ENCODE measurements around the gene RBBP4. TPM values are rescaled to one million over a fixed set of nuclear protein-coding genes. Genes with fewer than 3 reads are reported as not detected.
"Not testable (repeated sequence)": the region's sequence is repeated elsewhere in the genome, so short reads cannot be mapped to it uniquely, and the experiment has no call there.

The RBBP4 gene
- total RNA-seq, 5 donors from 2014 or later (not counting 1 experiment from before 2014, with no cell fraction given), result 150 to 162 (median 158) TPM

DNA sequence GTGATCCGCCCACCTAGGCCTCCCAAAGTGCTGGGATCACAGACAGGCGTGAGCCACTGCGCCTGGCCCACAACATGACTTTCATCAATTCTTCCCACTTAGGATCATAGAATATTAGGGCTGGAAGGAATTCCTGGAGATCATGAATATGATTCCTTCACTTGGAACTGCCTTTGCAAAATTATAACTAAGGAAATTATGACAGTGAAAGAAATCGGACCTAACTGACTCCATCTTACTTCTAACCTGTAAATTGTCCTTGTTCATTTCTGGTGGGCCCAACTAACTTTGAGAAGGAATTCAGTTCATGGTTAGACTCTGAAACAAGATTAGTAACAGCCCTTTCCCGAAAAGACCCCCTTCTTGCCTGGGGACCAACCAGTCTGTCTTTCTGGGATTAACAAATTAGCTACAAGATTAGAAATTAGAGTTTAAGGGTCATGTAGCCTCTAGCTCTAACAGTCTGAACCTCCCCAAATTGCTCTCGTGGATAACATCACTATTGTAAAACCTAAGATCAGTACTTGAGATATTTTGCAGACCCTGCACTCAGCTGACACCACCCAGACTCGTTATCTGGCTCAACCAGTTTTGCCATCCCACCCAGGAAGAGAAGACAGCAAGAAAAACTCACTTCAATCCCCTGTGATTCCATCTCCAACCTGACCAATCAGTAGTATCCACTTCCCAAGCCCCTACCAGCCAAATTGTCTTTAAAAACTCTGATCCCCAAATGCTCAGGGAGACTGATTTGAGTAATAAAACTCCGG lies 15.3 kb upstream of the RBBP4 start:
- Mint-ChIP-seq H3K36me3 (peaks cover 27% of the 10 kb centered on the region), H3K4me1 (peaks cover 11 to 23% (median 11%) of the 10 kb centered on the region in 3 donors), H3K4me3 (no peak overlapping the region), H3K27me3 (no peaks in the 10 kb centered on the region), H3K9me3 (no peaks in the 10 kb centered on the region), H3K27ac (no peak overlapping the region)
- Histone ChIP-seq H3K36me3 (ENCODE audit: control insufficient read depth in 2 of 2, extremely low read depth in 1 of 2, insufficient read depth in 1 of 2, low read length in 1 of 2) (peaks cover 0 to 21% of the 10 kb centered on the region in 2 donors), H3K27ac (ENCODE audit: low read length) (no peak overlapping the region), H3K27me3 (replicated peaks in 1 of 2; ENCODE audit: control insufficient read depth in 2 of 2, extremely low read depth in 1 of 2, insufficient read depth in 2 of 2, low read length in 1 of 2) (no peaks in the 10 kb centered on the region), H3K4me1 (ENCODE audit: control insufficient read depth in 1 of 2, extremely low read depth in 1 of 2, insufficient read depth in 2 of 2, low read length in 2 of 2) (no peaks in the 10 kb centered on the region), H3K4me3 (ENCODE audit: control insufficient read depth in 1 of 2, extremely low read depth in 1 of 2, low read length in 1 of 2) (no peak overlapping the region), H3K9me3 (no peaks in the 10 kb centered on the region)
- DNase-seq (no peak), ATAC-seq (replicated peaks in 1 of 4) (no peak)
- 100% methylated on average over 4 of the region's 8 CpGs for WGBS (ENCODE audit: insufficient coverage)
- ChIA-PET CTCF (interaction anchor here in 1 of 2 donors (0.7 kb wide), 1 partner anchor 49 kb away, joined by 3 read pairs; no protein-coding TSS in a partner anchor), POLR2A (no interaction called here)

DNA sequence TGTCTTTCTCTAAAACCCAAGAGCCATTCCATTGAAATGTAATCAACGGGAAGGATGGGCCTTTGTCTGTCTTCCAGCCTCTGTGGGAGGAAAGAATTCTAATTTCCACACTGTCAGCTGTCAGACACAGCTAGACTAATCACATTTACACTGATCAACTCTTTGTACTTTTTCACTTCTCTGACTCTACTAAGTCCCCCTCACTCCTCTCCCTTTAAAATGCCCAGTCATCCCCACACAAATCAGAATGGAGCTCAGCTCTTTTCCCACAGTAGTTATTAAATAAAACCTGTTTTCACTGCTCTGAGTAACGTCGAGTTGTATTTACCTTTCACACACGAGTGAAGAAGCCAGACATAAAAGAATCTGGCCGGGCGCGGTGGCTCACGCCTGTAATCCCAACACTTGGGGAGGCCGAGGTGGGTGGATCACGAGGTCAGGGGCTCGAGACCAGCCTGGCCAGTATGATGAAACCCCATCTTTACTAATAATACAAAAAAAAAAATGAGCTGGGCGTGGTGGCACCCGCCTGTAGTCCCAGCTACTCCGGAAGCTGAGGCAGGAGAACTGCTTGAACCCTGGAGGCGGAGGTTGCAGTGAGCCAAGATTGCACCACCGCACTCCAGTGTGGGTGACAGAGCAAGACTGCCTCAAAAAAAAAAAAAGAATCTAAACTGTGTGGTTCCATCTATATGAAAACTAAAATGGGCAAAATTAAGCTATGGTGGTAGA lies 13.9 kb upstream of the RBBP4 start:
- DNase-seq, result no peak
- peaks cover 0 to 21% of the 10 kb centered on the region in 2 donors for H3K36me3 ChIP-seq (ENCODE audit: control insufficient read depth in 2 of 2, extremely low read depth in 1 of 2, insufficient read depth in 1 of 2, low read length in 1 of 2)
- 84% methylated on average over 12 of the region's 16 CpGs for WGBS (ENCODE audit: insufficient coverage)
- CTCF ChIA-PET, result no interaction called here
- no peaks in the 10 kb centered on the region for H3K9me3 ChIP-seq
- no peaks in the 10 kb centered on the region for H3K27me3 ChIP-seq (replicated peaks in 1 of 2; ENCODE audit: control insufficient read depth in 2 of 2, extremely low read depth in 1 of 2, insufficient read depth in 2 of 2, low read length in 1 of 2)
- H3K27ac ChIP-seq (ENCODE audit: low read length), result no peak overlapping the region
- no peak for ATAC-seq (replicated peaks in 1 of 4)
- no peak overlapping the region for H3K4me3 ChIP-seq (ENCODE audit: control insufficient read depth in 1 of 2, extremely low read depth in 1 of 2, low read length in 1 of 2)
- POLR2A ChIA-PET, result interaction anchor here in 1 of 2 donors (0.6 kb wide), 2 partner anchors 16 to 135 kb away, joined by 4 to 6 read pairs; no protein-coding TSS in a partner anchor
- H3K4me1 ChIP-seq (ENCODE audit: control insufficient read depth in 1 of 2, extremely low read depth in 1 of 2, insufficient read depth in 2 of 2, low read length in 2 of 2), result no peaks in the 10 kb centered on the region
- H3K36me3 Mint-ChIP-seq, result peaks cover 27% of the 10 kb centered on the region
- H3K4me1 Mint-ChIP-seq, result peaks cover 11 to 24% (median 13%) of the 10 kb centered on the region in 3 donors
- no peaks in the 10 kb centered on the region for H3K27me3 Mint-ChIP-seq
- no peak overlapping the region for H3K27ac Mint-ChIP-seq
- H3K9me3 Mint-ChIP-seq, result no peaks in the 10 kb centered on the region
- no peak overlapping the region for H3K4me3 Mint-ChIP-seq

DNA sequence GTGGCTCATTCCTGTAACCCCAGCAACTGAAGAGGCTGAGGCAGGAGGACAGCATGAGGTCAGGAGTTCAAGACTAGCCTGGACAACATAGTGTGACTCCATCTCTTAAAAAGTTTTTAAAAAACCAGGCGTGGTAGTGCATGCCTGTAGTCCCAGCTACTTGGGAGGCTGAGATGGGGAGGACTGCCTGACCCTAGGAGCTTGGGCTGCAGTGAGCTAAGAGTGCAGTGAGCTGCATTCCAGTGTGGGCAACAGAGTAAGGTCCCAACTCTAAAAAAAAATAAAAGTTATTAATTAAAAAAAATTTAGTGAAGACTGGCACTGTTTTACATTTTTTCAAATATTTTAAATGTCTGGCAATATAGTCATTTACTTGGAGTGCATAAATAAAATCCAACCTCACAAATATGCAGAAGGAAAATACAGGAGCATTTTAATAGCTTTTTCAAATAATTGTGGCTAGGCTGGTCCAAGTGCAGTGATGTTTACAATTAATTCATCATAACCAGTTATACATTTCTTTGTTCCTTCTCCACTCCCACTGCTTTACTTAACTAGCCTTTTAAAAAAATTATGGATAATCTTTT lies 11.4 kb upstream of the RBBP4 start:
- no peak overlapping the region for H3K27ac Mint-ChIP-seq
- 80% methylated on average over 1 of the region's 1 CpG for WGBS (ENCODE audit: insufficient coverage)

DNA sequence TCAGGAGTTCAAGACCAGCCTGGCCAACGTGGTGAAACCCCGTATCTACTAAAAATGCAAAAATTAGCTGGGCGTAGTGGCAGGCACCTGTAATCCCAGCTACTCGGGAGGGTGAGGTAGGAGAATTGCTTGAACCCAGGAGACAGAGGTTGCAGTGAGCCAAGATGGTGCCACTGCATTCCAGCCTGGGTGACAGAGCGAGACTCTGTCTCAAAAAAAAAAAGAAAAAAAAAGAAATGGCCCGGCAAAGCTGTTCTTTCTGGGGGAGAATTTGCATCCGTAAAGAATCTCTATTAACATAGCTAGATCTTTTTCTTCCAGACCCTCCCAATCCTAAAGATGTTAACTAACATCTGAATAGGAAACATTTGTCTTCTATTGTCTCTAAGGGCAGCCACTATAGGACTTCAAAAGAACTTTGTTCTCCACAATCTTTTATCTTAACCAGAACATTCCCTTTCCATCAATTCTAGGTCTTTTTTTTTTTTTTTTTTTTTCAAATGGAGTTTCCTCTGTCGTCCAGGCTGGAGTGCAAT lies 8.6 kb upstream of the RBBP4 start:
- H3K36me3 ChIP-seq (ENCODE audit: control insufficient read depth in 2 of 2, extremely low read depth in 1 of 2, insufficient read depth in 1 of 2, low read length in 1 of 2), result peaks cover 0 to 12% of the 10 kb centered on the region in 2 donors
- not testable (repeated sequence) for H3K9me3 Mint-ChIP-seq; H3K9me3 ChIP-seq; H3K4me3 Mint-ChIP-seq; H3K36me3 Mint-ChIP-seq; H3K27me3 Mint-ChIP-seq; H3K27ac Mint-ChIP-seq; H3K4me1 ChIP-seq (ENCODE audit: control insufficient read depth in 1 of 2, extremely low read depth in 1 of 2, insufficient read depth in 2 of 2, low read length in 2 of 2); ATAC-seq (replicated peaks in 1 of 4); H3K4me3 ChIP-seq (ENCODE audit: control insufficient read depth in 1 of 2, extremely low read depth in 1 of 2, low read length in 1 of 2); H3K27me3 ChIP-seq (replicated peaks in 1 of 2; ENCODE audit: control insufficient read depth in 2 of 2, extremely low read depth in 1 of 2, insufficient read depth in 2 of 2, low read length in 1 of 2); DNase-seq; H3K27ac ChIP-seq (ENCODE audit: low read length)
- H3K4me1 Mint-ChIP-seq, result peaks cover 3 to 18% (median 15%) of the 10 kb centered on the region in 3 donors
- POLR2A ChIA-PET, result interaction anchor here in 1 of 2 donors (0.6 kb wide), 1 partner anchor 622 kb away, joined by 3 read pairs; no protein-coding TSS in a partner anchor
- CTCF ChIA-PET, result interaction anchor here in 1 of 2 donors (0.7 kb wide), 1 partner anchor 240 kb away, joined by 3 read pairs; no protein-coding TSS in a partner anchor
- 97% methylated on average over 5 of the region's 8 CpGs for WGBS (ENCODE audit: insufficient coverage)

More for the DNA sequence above, 11.4 kb upstream of the RBBP4 start:
- no peaks in the 10 kb centered on the region for H3K9me3 Mint-ChIP-seq
- peaks cover 11 to 23% (median 14%) of the 10 kb centered on the region in 3 donors for H3K4me1 Mint-ChIP-seq
- no peak overlapping the region for H3K4me3 Mint-ChIP-seq
- ATAC-seq (replicated peaks in 1 of 4) (no peak), DNase-seq (no peak)
- H3K4me1 ChIP-seq (ENCODE audit: control insufficient read depth in 1 of 2, extremely low read depth in 1 of 2, insufficient read depth in 2 of 2, low read length in 2 of 2), result no peaks in the 10 kb centered on the region
- H3K4me3 ChIP-seq (ENCODE audit: control insufficient read depth in 1 of 2, extremely low read depth in 1 of 2, low read length in 1 of 2), result no peak overlapping the region
- H3K27me3 ChIP-seq (replicated peaks in 1 of 2; ENCODE audit: control insufficient read depth in 2 of 2, extremely low read depth in 1 of 2, insufficient read depth in 2 of 2, low read length in 1 of 2), result no peaks in the 10 kb centered on the region
- H3K27me3 Mint-ChIP-seq, result no peaks in the 10 kb centered on the region
- peaks cover 9% of the 10 kb centered on the region for H3K36me3 Mint-ChIP-seq
- ChIA-PET POLR2A (interaction anchor here in 1 of 2 donors (0.5 kb wide), 1 partner anchor 1921 kb away, joined by 4 read pairs; no protein-coding TSS in a partner anchor), CTCF (no interaction called here)
- peaks cover 0 to 6% of the 10 kb centered on the region in 2 donors for H3K36me3 ChIP-seq (ENCODE audit: control insufficient read depth in 2 of 2, extremely low read depth in 1 of 2, insufficient read depth in 1 of 2, low read length in 1 of 2)
- no peak overlapping the region for H3K27ac ChIP-seq (ENCODE audit: low read length)
- H3K9me3 ChIP-seq, result no peaks in the 10 kb centered on the region

DNA sequence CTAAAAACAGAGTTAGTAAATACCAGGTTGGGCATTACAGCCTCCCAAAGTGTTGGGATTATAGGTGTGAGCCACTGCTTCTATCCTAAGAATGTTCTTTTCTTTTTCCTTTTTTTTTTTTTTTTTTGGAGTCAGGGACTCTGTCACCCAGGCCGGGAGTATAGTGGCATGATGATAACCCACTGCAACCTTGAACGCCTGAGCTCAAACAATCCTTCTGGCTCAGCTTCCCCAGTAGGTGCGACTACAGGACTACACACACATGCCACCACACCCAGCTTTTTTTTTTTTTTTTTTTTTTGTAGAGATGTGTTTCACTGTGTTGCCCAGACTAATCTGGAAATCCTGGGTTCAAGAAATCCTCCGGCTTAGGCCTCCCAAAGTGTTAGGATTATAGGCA lies 6.6 kb upstream of the RBBP4 start:
- no peak for DNase-seq
- Mint-ChIP-seq H3K4me1 (peaks cover 11 to 33% (median 29%) of the 10 kb centered on the region in 3 donors), H3K4me3 (no peak overlapping the region), H3K36me3 (peaks cover 3% of the 10 kb centered on the region), H3K27ac (no peak overlapping the region), H3K9me3 (no peaks in the 10 kb centered on the region), H3K27me3 (no peaks in the 10 kb centered on the region)
- H3K36me3 ChIP-seq (ENCODE audit: control insufficient read depth in 2 of 2, extremely low read depth in 1 of 2, insufficient read depth in 1 of 2, low read length in 1 of 2), result peaks cover 0 to 10% of the 10 kb centered on the region in 2 donors
- WGBS (ENCODE audit: insufficient coverage), result no CpG with 5 or more reads among the region's 4 CpGs
- no peak overlapping the region for H3K4me3 ChIP-seq (ENCODE audit: control insufficient read depth in 1 of 2, extremely low read depth in 1 of 2, low read length in 1 of 2)
- H3K27me3 ChIP-seq (replicated peaks in 1 of 2; ENCODE audit: control insufficient read depth in 2 of 2, extremely low read depth in 1 of 2, insufficient read depth in 2 of 2, low read length in 1 of 2), result no peaks in the 10 kb centered on the region
- no peak for ATAC-seq (replicated peaks in 1 of 4)
- ChIA-PET POLR2A (no interaction called here), CTCF (no interaction called here)
- peaks cover 7 to 16% of the 10 kb centered on the region in 2 experiments for H3K4me1 ChIP-seq (ENCODE audit: control insufficient read depth in 1 of 2, extremely low read depth in 1 of 2, insufficient read depth in 2 of 2, low read length in 2 of 2)
- H3K9me3 ChIP-seq, result no peaks in the 10 kb centered on the region
- H3K27ac ChIP-seq (ENCODE audit: low read length), result no peak overlapping the region
